ENCODE measurements around the gene FAM124A.
"Not testable (repeated sequence)": the region's sequence is repeated elsewhere in the genome, so short reads cannot be mapped to it uniquely, and the experiment has no call there.

The FAM124A gene

DNA sequence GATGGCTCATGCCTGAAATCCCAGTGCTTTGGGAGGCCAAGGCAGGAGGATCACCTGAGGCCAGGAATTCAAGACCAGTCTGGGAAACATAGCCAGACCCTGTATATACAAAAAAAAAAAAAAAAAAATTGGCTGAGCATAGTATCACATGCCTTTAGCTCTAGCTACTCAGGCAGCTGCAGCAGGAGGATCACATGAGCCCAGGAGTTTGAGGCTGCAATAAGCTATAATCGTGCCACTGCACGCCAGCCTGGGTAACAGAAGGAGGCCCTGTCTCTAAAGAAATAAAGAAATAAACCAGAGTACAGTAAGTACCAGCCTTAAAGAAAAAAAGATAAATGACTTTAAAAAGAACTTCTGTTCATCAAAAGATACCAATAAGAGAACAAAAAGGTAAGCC, 52.9 kb downstream of the FAM124A start:
- DNase-seq, result no peak

DNA sequence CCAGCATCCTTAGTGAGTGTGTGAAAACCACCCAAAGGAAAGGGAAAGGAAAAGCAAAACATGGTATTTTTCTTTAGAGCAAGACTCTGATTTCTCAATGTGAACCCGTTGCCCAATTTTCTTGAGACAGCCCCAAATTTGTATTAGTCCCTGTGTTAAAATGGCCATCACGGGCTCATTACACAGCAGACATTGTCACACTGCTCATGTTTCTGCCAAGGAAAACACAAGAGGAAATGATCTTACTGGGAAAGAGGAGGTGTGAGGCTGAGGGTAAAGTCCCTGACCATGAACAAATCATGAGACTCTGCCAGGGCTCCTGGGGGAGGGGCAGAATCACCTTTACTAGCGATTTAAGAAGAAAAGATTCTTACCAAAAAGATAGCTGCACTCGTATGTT, 54.4 kb downstream of the FAM124A start:
- DNase-seq, result no peak

DNA sequence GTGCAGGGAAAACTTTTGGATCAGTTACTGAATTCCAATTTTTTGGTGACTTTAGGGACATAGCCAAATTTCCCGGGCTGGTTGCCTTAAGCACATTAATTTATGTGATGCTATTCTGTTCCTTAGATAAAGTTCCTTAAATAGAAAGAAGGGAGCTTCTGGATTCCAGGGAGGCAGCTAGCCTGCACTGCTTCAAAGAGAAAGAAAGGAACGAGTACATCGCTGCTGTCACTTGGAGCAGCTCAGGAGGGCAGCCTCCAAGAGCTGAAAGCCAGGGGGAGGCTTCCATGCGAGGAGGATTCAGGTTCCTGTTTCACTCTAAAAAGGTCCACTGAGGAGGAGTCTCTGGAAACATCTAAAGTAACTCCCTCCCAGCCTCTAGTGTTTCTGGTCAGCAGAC, 55.7 kb downstream of the FAM124A start:
- DNase-seq, result no peak

DNA sequence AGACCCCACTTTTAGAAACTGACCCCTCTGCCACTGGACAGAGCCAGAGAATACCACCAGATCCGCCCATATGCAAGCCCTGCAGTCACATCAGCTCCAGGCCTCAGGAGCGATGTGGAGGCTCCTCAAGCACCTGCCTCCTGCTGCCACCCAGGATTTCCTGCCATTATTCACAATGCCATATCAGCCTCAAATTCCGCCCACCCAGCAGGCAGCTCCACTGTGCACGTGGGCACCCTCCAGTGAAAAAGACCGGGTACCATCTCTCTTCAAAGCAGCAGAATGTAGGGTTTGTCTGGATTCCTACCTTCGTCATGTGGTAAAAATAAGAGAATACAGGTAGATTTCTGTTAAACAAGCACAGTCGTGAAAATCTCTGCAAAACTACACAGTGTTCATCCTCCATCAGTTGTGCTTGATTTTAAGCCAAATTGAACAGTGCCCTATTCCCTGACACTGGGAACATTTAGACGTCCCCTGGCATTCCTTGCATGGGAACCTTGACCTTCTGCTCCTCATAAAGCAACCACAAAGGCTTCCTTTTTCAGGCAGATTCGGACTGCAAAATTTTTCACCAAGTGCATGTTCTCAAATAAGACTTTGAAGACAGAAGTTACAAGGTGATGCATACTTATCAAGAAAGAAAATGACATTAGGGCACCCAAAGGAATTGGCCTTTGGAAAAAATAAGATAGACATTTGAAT, 56.4 kb downstream of the FAM124A start:
- DNase-seq, result no peak

- no peak for DNase-seq
These were observed 58.3 kb downstream of the FAM124A start for GRCh38 chr13:51280379-51280940.

- DNase-seq, result no peak
These were observed 60.1 kb downstream of the FAM124A start for GRCh38 chr13:51282322-51282721.

- DNase-seq, result not testable (repeated sequence)
These were observed 60.7 kb downstream of the FAM124A start for GRCh38 chr13:51282923-51283322.

DNA sequence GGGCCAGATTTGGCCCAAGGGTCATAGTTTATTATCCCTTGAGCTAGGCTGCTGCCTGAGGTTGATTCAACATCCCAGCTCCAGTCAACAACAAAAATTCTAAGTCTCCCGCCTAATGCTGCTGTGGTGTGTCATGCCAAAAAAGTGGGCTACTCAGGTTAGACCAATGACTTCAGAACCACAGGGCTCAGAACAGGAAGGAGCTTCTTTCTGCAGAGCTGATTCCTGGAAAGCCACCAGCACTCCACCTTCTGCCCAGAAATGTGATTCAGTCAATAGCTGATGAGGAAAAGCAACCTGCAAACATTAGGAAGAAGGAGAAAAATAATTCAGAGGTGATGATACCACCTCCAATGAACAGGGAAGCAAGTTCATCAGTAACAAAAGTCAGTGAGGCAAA, 61.2 kb downstream of the FAM124A start:
- no peak for DNase-seq

DNA sequence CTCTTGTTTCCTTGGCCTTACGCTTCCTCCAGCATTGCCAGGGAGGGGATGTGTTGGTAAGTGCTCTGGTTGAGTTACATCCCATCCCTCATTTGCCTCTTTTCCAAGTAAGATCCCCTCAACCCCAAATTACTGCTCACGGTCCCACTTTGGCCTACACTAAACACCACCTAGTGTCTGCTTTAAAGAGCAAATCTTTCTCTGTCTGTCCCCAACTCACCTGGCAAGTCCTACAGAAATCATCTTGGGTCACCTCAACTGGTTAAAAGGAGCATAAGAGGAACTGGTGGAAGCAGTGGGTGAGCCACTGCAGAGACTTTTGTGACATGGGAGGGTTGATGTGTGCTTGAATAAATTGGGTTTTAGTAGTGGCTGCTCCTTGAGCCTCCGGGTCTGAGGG, 62.1 kb downstream of the FAM124A start:
- DNase-seq, result no peak

DNA sequence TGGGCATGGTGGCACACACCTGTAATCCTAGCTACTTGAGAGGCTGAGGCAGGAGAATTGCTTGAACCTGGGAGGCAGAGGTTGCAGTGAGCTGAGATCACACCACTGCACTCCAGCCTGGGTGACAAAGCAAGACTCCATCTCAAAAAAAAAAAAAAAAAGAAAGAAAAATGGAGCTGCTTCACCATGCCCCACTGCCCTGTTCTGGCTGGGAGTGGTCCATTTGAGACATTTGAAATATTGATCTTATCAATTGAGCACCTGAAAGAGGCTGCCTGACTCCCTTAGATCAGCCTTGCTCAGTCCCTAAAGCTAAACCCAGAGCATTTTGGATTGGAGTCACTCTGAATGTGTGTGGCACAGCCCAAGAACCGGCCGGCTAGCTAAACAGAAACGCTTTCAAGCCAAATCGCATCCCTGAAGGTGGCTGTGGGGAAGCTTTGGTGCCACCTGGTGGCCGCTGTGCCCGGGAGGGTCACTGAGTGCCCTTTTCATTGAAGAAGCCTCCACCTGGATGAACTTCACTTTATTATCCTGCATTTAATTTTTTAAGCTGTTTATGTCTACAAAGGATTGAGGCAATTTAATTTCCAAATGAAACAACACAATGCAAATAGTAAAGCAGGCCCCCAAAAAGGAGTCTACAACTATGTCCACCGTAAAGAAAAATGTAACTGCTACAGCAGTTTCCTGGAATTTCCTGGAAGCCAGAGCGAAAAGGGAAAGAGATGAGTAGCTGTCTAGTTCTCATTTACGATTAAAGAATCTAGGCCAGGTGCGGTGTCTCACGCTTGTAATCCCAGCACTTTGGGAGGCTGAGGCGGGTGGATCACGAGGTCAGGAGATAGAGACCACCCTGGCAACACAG, 64.2 kb downstream of the FAM124A start:
- DNase-seq, result peak; percentile 77

- no peak for DNase-seq
These were observed 65.6 kb downstream of the FAM124A start for GRCh38 chr13:51287758-51288157.

GRCh38 chr13:51288254-51288653, 66.1 kb downstream of the FAM124A start:
- DNase-seq, result not testable (repeated sequence)

DNA sequence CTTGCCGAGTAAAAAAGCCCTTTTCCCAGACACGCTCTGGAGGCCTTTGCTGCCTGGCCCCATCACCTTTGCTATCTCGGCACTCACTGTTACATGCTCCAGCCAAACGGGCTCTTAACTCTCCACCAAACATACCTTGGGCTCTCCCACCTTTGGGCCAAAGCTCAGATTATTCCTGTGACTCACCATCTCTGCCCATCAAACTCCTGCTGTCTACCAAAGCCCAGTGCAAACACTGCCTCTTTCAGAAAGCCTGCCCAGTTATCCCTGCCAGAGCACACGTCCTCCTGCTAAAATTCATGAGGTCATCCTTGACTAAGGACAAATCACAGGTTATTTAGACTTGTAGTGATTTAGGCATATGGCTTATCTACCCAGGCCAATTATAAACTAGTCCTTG, 69.1 kb downstream of the FAM124A start:
- DNase-seq, result no peak

- no peak for DNase-seq
These were observed 69.9 kb downstream of the FAM124A start for GRCh38 chr13:51292000-51292565.

DNA sequence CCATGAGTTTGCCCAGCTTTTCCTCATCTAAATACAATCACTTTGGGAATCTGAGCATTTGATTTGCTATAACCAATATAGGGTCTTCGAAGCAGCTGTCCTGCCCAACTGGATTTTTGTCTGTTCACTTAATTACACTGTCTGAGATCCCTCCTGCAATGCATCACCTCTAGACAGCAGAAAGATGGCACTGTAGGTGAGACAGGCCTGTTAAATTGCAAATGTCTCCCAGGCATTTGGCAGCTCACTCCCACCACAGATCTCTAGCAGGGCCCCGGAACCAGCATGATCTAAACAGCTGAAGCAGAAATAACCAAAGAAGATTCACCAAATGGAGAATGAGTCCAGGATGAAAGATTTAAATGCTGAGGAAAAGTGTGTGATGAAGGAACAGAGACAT, 75.4 kb downstream of the FAM124A start:
- no peak for DNase-seq

GRCh38 chr13:51298812-51299211, 76.6 kb downstream of the FAM124A start:
- DNase-seq, result no peak

DNA sequence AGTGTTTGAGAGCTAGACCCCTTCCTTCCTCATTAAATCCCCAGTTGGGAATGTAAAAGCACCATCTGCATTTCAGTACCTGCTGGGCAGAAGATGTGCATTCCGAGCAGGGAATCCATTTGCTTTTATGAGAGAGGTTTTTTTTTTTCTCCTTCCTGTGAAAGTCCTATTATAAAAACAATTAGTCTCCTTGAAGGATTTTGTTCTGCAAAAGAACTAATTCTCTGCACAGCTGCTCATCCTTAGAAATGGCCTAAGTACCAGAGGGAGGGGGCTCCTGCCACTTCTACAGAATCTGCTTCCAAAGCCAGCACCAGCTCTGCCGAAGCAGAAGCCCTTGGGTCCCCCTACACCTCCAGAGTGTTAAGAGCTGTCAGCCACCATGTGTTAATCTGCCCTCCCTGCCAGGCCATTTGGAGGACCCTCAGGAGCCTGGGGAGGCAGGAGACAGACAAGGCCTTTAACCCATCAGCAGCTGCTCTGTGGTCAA, 80.9 kb downstream of the FAM124A start:
- no peak for DNase-seq

DNA sequence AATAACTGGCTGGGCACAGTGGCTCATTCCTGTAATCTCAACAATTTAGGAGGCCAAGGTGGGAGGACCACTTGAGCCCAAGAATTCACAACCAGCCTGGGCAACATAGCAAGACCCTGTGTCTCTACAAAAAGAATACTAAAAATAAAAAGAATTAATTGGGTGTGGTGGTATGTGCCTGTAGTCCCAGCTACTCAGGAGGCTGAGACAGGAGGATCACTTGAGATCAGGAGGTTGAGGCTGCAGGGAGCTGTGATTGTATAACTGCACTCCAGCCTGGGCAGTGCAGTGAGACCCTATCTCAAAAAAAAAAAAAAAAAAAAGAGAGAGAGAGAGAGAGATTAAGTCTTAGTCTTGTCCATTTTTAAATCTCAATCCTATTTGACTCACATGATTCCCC, 81.7 kb downstream of the FAM124A start:
- no peak for DNase-seq

- no peak for DNase-seq
These were observed 83.2 kb downstream of the FAM124A start for GRCh38 chr13:51305271-51305967.

- DNase-seq, result no peak
These were observed 86.6 kb downstream of the FAM124A start for GRCh38 chr13:51308781-51309180.

DNA sequence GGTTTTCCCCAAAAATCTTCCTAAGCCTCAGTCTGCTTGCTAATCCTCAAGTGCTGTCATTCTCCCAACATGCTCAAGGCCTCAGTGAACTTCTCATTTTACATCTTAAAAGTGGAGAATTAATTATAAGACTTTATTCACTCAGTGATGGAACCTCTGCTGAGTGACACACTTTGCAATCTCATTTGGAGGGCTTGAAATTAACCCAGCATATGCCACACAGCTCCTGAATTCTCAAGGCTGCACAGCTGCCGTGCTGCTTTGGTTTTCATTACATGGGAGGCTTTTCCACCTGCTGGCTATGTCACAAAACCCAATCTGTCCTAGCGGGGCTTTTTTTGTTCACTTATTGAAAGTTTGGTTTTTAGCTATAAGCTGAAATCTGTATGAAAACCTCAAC, 89.0 kb downstream of the FAM124A start:
- no peak for DNase-seq

GRCh38 chr13:51311957-51312520, 89.8 kb downstream of the FAM124A start:
- no peak for DNase-seq

- DNase-seq, result no peak
These were observed 91.4 kb downstream of the FAM124A start for GRCh38 chr13:51313619-51314018.
